Omental fat pad (tissue), 4 donors: ENCODE results near the gene PTGES3L. TPM values are rescaled to one million over a fixed set of nuclear protein-coding genes. Genes with fewer than 3 reads are reported as not detected.
A peak's percentile ranks its signal among the peaks of the same experiment; 100 is the strongest.

ENCODE experiments used
- ATAC-seq: fragments of 150-250 bp; one replicate; pipeline ENCODE4 v1.9.1; 2016; ENCODE audit warnings: mild to moderate bottlenecking, moderate library complexity; ENCODE audit not compliant: low FRiP score
- DNase-seq: peaks from one replicate; pipeline ENCODE4 v3.0.0-alpha.2; 2019; ENCODE audit warnings: low spot score
- CTCF ChIP-seq, 3 donors: fragments of 450-650 bp; IDR thresholded peaks; one replicate each; pipeline ENCODE4 v1.5.1; 2016 to 2017; ENCODE audit warnings: antibody characterized with exemption in 3 of 3, mild to moderate bottlenecking in 3 of 3, moderate library complexity in 2 of 3
- total RNA-seq, 4 donors: library from RNA; depleted of rRNA; stranded (reverse); fragments of >200 nt; gene quantifications; one replicate each; pipeline ENCODE4 v1.1.0, GENCODE V29; 2016

PTGES3L gene
- total RNA-seq, 4 donors from 2014 or later: 1.2 TPM; not detected in 3

- TF ChIP-seq CTCF (IDR thresholded peaks at IDR 0.05): no peak
- DNase-seq (no peak), ATAC-seq (no peak)
Measured at GRCh38 chr17:43025290-43025657, 45.4 kb upstream of the PTGES3L start.

GRCh38 chr17:43024407-43025289, 44.8 kb upstream of the PTGES3L start, which contains the start of gene RND2:
Gene RND2 (plus strand): TSS chr17:43025231. CDS start chr17:43025348, 117 bp downstream.
- TF ChIP-seq CTCF (IDR thresholded peaks at IDR 0.05): peak in 1 of 3 donors; percentile 7
- peak; percentile 59 for ATAC-seq
- DNase-seq: peak; percentile 75

GRCh38 chr17:43021741-43022512, 42.0 kb upstream of the PTGES3L start, which contains the start of gene VAT1:
Gene VAT1 (minus strand): TSS chr17:43022385. CDS start chr17:43022322, 63 bp downstream.
- no peak for TF ChIP-seq CTCF (IDR thresholded peaks at IDR 0.05)
- peak; percentile 53 for ATAC-seq
- peak; percentile 45 for DNase-seq

- TF ChIP-seq CTCF (IDR thresholded peaks at IDR 0.05): no peak
- DNase-seq (peak; percentile 60), ATAC-seq (peak; percentile 51)
Measured at GRCh38 chr17:43020789-43021740, 41.2 kb upstream of the PTGES3L start.

GRCh38 chr17:43020030-43020621, 40.2 kb upstream of the PTGES3L start:
- ATAC-seq (no peak), DNase-seq (no peak)
- TF ChIP-seq CTCF (IDR thresholded peaks at IDR 0.05): no peak

- DNase-seq (no peak), ATAC-seq (no peak)
- TF ChIP-seq CTCF (IDR thresholded peaks at IDR 0.05): no peak
Measured at GRCh38 chr17:43019418-43019817, 39.5 kb upstream of the PTGES3L start.
